SU-DHL-6 (cell line): ENCODE data around the gene POLR1D.

ENCODE experiments used
- CTCF ChIP-seq: fragments of 200-600 bp; sonication (generic); IDR thresholded peaks from one replicate; pipeline ENCODE4 v1.5.1; 2017; ENCODE audit warnings: antibody characterized with exemption, mild to moderate bottlenecking, low read length, moderate library complexity; ENCODE audit not compliant: insufficient read depth, poor library complexity, severe bottlenecking
- EZH2phosphoT487 ChIP-seq: fragments of 200-600 bp; sonication (generic), shearing (Covaris generic); conservative IDR thresholded peaks from 2 replicates; pipeline ENCODE4 v1.6.1; 2018; ENCODE audit warnings: mild to moderate bottlenecking, antibody characterized with exemption, low read length, moderate library complexity, mixed read lengths

GRCh38 chr13:27634791-27635190 is 13.1 kb downstream of the POLR1D start:
- TF ChIP-seq CTCF (no peak), EZH2phosphoT487 (no peak)
